HepG2 (cell line): ENCODE results near the gene MICALL2. TPM values are rescaled to one million over a fixed set of nuclear protein-coding genes. Genes with fewer than 3 reads are reported as not detected.

Experiments used
- ATAC-seq: fragments of 200-7000 bp; cut with Tn5 transposase; 3 replicates; pipeline ENCODE4 v1.9.1; 2020; ENCODE audit warnings: mild to moderate bottlenecking, moderate library complexity
- BruUV-seq: library from RNA; stranded (reverse); fragments of 400-500 nt; replicated peaks from 2 replicates; lab custom pipeline; 2021; lab: Mats Ljungman, UMichigan
- CTCF ChIA-PET: fragments of 300-600 bp; formaldehyde crosslinking; extraction: SDS; loops from one replicate; lab custom pipeline; 2021; ENCODE audit warnings: low total read pairs, inconsistent platforms, low intra/inter-chr PET ratio; lab: Yijun Ruan, JAX
- POLR2A ChIA-PET: fragments of 350-600 bp; sonication (Branson Sonifier 250); formaldehyde crosslinking; loops from one replicate; lab custom pipeline; 2020; ENCODE audit warnings: antibody characterized with exemption, inconsistent platforms; lab: Yijun Ruan, JAX
- DNase-seq: peaks from one replicate; pipeline ENCODE4 v3.0.0-alpha.2; 2015; ENCODE audit warnings: low spot score
- FAIRE-seq: peaks from 3 replicates; lab custom pipeline; 2011; peaks lifted over from hg19 to GRCh38; lab: Jason Lieb, UNC
- H2AFZ ChIP-seq: one replicate; pipeline ENCODE4 v1.6.1; 2011; ENCODE audit warnings: low read length, inconsistent platforms
- H3K27ac ChIP-seq: fragments of 300-600 bp; 3 replicates; pipeline ENCODE4 v1.8.0; 2011; ENCODE audit warnings: mixed run types, mild to moderate bottlenecking, mixed read lengths, low read length, inconsistent platforms; ENCODE audit not compliant: insufficient read depth; ENCODE audit errors: extremely low read length
- H3K27me3 ChIP-seq, 2 experiments: fragments of 200-600 bp in 1 of 2; 2 replicates in 1 of 2; 3 replicates in 1 of 2; pipeline versions ENCODE4 v1.6.0 to v1.8.0; 2011; ENCODE audit warnings: low read length in 2 of 2, mild to moderate bottlenecking in 2 of 2, moderate library complexity in 2 of 2, inconsistent platforms in 1 of 2; ENCODE audit not compliant: insufficient read depth in 2 of 2, control insufficient read depth in 1 of 2
- H3K36me3 ChIP-seq, 2 experiments: fragments of 200-600 bp in 1 of 2; replicated peaks in 1 of 2; 2 replicates in 1 of 2; 3 replicates in 1 of 2; pipeline versions ENCODE4 v1.5.1 to v1.8.0; 2011; ENCODE audit warnings: low read length in 2 of 2, inconsistent platforms in 1 of 2; ENCODE audit not compliant: insufficient read depth in 2 of 2, control insufficient read depth in 1 of 2
- H3K4me1 ChIP-seq: 2 replicates; pipeline ENCODE4 v1.5.1; 2012; ENCODE audit warnings: low read length, inconsistent platforms; ENCODE audit not compliant: insufficient read depth
- H3K4me2 ChIP-seq: 2 replicates; pipeline ENCODE4 v1.6.0; 2011; ENCODE audit warnings: low read depth, low read length, inconsistent platforms
- H3K4me3 ChIP-seq, 3 experiments: fragments of 200-600 bp in 1 of 3; sonication (generic), shearing (Covaris generic) in 1 of 3; replicated peaks in 1 of 3; 2 replicates each; pipeline ENCODE4 v1.5.1; 2011 to 2016; ENCODE audit warnings: low read length in 3 of 3, inconsistent platforms in 2 of 3, low read depth in 2 of 3, mild to moderate bottlenecking in 2 of 3, control low read depth in 1 of 3, mixed read lengths in 1 of 3; ENCODE audit not compliant: insufficient read depth in 1 of 3
- H3K79me2 ChIP-seq: one replicate; pipeline ENCODE4 v1.6.1; 2011; ENCODE audit warnings: low read length, inconsistent platforms; ENCODE audit not compliant: insufficient read depth
- H3K9ac ChIP-seq: 2 replicates; pipeline ENCODE4 v1.6.0; 2011; ENCODE audit warnings: mild to moderate bottlenecking, low read depth, low read length, inconsistent platforms; ENCODE audit not compliant: insufficient read depth
- H3K9me3 ChIP-seq: 2 replicates; pipeline ENCODE4 v1.5.1; 2012; ENCODE audit warnings: mild to moderate bottlenecking, low read length
- H4K20me1 ChIP-seq: 2 replicates; pipeline ENCODE4 v1.6.0; 2011; ENCODE audit warnings: inconsistent platforms, mild to moderate bottlenecking, low read length, moderate library complexity; ENCODE audit not compliant: insufficient read depth
- CBX5 ChIP-seq: sonication (generic); formaldehyde crosslinking; IDR thresholded peaks from 2 replicates; pipeline ENCODE4 v1.4.0; 2020; ENCODE audit warnings: missing genetic modification reagents, borderline replicate concordance
- CHD4 ChIP-seq: fragments of 200-600 bp; sonication (generic); IDR thresholded peaks from 2 replicates; pipeline ENCODE4 v1.7.0; 2017; ENCODE audit warnings: mild to moderate bottlenecking, low read length, borderline replicate concordance
- PTBP1 ChIP-seq: fragments of 200-400 bp; formaldehyde crosslinking; IDR thresholded peaks from 2 replicates; pipeline ENCODE4 v1.6.1; 2018; ENCODE audit warnings: low read length, low read depth; ENCODE audit not compliant: poor library complexity, severe bottlenecking
- SP140L ChIP-seq: sonication (generic); formaldehyde crosslinking; IDR thresholded peaks from 2 replicates; pipeline ENCODE4 v1.4.0; 2020; ENCODE audit warnings: missing genetic modification reagents, borderline replicate concordance
- WIZ ChIP-seq: sonication (generic); formaldehyde crosslinking; IDR thresholded peaks from 2 replicates; pipeline ENCODE4 v1.5.1; 2020; ENCODE audit warnings: mild to moderate bottlenecking, missing genetic modification reagents
- ZNF567 ChIP-seq: sonication (generic); formaldehyde crosslinking; IDR thresholded peaks from 2 replicates; pipeline ENCODE4 v1.8.1; 2023; ENCODE audit warnings: mild to moderate bottlenecking, missing genetic modification reagents, borderline replicate concordance
- WGBS: methylation state at CpG from one replicate; pipeline ENCODE4 v1.1.6; 2017; ENCODE audit warnings: low lambda C conversion rate; 5-methylcytosine and 5-hydroxymethylcytosine counted together
- in situ Hi-C: cut with HindIII; loops from 2 replicates; pipeline ENCODE4 v1.10.0; 2017; ENCODE audit warnings: low pct_unique_long_range_greater_than_20kb; ENCODE audit not compliant: extremely low pct_ligation_motif_present
- intact Hi-C: fragments of 100-400 bp; cut with micrococcal nuclease; formaldehyde crosslinking; loops from one replicate; pipeline ENCODE4 v1.10.0; 2022; ENCODE audit not compliant: unreplicated experiment
- polyA plus RNA-seq, 8 experiments: library from polyadenylated mRNA; depleted of rRNA in 3 of 8; stranded (reverse) in 7 of 8; unstranded in 1 of 8; fragments of >200 nt; fragmentation: Illumina TruSeq in 4 of 8; extraction: Trizol in 4 of 8; gene quantifications; 2 replicates each; pipeline versions ENCODE4 v1.2.1 to v1.2.3, GENCODE V29; 2011 to 2016; ENCODE audit warnings: low read depth in 4 of 8, missing spikeins in 1 of 8, mixed read lengths in 1 of 8; ENCODE audit not compliant: insufficient read depth in 1 of 8
- total RNA-seq, 5 experiments: library from RNA; depleted of rRNA; stranded (reverse); fragments of >200 nt; fragmentation: Illumina TruSeq; extraction: Trizol; gene quantifications; 2 replicates each; pipeline ENCODE4 v1.2.3, GENCODE V29; 2016; ENCODE audit warnings: low read depth in 1 of 5
- TF ChIP-seq, protein P1 (sequence below): sonication (generic); formaldehyde crosslinking; IDR thresholded peaks from 2 replicates; pipeline ENCODE4 v1.4.0; 2020; ENCODE audit warnings: missing genetic modification reagents
- TF ChIP-seq, protein P2 (sequence below): conservative IDR thresholded peaks from 2 replicates; pipeline ENCODE4 v1.6.1; 2018; ENCODE audit warnings: missing genetic modification reagents
- TF ChIP-seq, protein P3 (sequence below): sonication (generic); formaldehyde crosslinking; IDR thresholded peaks from 2 replicates; pipeline ENCODE4 v1.4.0; 2020; ENCODE audit warnings: mild to moderate bottlenecking, missing genetic modification reagents
- TF ChIP-seq, protein P4 (sequence below): sonication (generic); formaldehyde crosslinking; IDR thresholded peaks from 2 replicates; pipeline ENCODE4 v1.9.0; 2021; ENCODE audit warnings: missing genetic modification reagents, borderline replicate concordance

MICALL2 gene
- total and polyA plus RNA-seq, 2 of the 13 experiments (the other 11 are each of a cell fraction or from before 2014, with no cell fraction given) = 5.8 to 12.4 TPM

DNA sequence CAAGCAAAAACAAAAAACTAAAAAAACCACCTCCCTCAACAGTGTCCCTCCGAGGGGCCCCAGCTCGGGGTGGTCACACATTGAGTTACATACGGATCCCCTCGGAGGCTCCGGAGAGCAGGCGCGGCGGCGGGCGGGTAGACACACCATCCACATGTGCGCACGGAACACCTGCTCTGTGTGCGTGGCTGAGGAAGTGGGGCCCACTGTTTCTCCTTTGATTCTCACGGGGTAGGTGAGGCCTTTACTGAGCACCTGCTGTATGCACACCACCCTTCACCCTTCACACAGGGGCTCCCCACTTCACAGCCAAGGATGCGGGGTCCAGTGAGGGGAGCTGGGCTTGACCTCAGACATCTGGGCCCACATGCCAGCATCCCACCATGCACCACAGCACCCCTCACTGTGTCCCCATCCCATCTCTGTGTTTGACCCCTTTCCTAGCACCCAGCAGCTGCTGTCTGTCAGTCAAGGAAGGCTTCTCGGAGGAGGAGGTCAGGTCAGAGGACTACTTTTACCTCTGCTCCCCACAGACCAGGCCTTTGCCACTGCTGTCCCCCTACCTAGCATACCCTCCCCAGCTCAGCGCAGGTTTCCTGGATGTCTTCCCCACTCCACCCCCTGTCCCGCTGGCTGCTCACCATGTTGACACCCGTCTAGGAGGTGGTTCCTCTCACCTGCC lies 71.1 kb downstream of the MICALL2 start:
- Histone ChIP-seq H3K36me3 (no peaks in the 10 kb centered on the region), H3K27me3 (peaks cover 21 to 85% of the 10 kb centered on the region in 2 experiments), H3K9ac (no peak overlapping the region), H3K4me1 (no peaks in the 10 kb centered on the region), H4K20me1 (no peaks in the 10 kb centered on the region), H3K79me2 (no peaks in the 10 kb centered on the region), H3K4me3 (no peak overlapping the region), H3K27ac (no peak overlapping the region), H3K9me3 (no peaks in the 10 kb centered on the region), H3K4me2 (no peak overlapping the region), H2AFZ (no peak overlapping the region)
- TF ChIP-seq CBX5 (CRISPR knock-in tag) = no peak
- ChIA-PET CTCF (no interaction called here), POLR2A (no interaction called here)
- no peak for DNase-seq
- in situ Hi-C loops = no loop called here
- FAIRE-seq = no peak
- no peak for ATAC-seq
- BruUV-seq = no TSS peak
- 53% methylated on average over 13 of the region's 19 CpGs for WGBS
- intact Hi-C loops = no loop called here

DNA sequence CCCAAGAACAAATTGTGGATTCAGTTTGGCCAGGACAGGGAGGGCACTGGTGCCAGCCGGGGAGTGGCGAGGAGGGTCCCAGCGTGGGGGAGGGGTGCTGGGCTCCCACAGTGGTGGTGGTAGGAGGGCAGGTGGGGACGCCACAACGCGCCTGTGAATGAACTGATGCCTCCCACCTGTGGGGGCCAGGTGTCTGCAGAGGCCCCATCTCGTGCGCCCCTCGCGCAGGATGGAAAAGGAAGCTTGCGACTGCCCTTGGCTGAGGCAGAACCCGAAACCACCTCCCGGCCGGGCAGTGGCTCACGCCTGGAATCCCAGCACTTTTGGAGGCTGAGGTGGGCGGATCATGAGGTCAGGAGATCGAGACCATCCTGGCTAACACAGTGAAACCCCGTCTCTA lies 72.0 kb downstream of the MICALL2 start:
- Histone ChIP-seq H3K27me3 (peaks cover 25 to 85% of the 10 kb centered on the region in 2 experiments), H3K4me3 (no peak overlapping the region), H3K36me3 (no peaks in the 10 kb centered on the region), H3K4me1 (no peaks in the 10 kb centered on the region)
- ATAC-seq (no peak), DNase-seq (no peak)
- CTCF ChIA-PET = no interaction called here
- TF ChIP-seq, protein P1, sequence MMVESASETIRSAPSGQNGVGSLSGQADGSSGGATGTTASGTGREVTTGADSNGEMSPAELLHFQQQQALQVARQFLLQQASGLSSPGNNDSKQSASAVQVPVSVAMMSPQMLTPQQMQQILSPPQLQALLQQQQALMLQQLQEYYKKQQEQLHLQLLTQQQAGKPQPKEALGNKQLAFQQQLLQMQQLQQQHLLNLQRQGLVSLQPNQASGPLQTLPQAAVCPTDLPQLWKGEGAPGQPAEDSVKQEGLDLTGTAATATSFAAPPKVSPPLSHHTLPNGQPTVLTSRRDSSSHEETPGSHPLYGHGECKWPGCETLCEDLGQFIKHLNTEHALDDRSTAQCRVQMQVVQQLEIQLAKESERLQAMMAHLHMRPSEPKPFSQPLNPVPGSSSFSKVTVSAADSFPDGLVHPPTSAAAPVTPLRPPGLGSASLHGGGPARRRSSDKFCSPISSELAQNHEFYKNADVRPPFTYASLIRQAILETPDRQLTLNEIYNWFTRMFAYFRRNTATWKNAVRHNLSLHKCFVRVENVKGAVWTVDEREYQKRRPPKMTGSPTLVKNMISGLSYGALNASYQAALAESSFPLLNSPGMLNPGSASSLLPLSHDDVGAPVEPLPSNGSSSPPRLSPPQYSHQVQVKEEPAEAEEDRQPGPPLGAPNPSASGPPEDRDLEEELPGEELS (CRISPR knock-in tag) = no peak
- TF ChIP-seq, protein P2, sequence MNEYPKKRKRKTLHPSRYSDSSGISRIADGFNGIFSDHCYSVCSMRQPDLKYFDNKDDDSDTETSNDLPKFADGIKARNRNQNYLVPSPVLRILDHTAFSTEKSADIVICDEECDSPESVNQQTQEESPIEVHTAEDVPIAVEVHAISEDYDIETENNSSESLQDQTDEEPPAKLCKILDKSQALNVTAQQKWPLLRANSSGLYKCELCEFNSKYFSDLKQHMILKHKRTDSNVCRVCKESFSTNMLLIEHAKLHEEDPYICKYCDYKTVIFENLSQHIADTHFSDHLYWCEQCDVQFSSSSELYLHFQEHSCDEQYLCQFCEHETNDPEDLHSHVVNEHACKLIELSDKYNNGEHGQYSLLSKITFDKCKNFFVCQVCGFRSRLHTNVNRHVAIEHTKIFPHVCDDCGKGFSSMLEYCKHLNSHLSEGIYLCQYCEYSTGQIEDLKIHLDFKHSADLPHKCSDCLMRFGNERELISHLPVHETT (CRISPR knock-in tag) = no peak
- TF ChIP-seq PTBP1 (no peak), CHD4 (no peak), SP140L (CRISPR knock-in tag) (no peak), WIZ (CRISPR knock-in tag) (no peak), ZNF567 (no peak)
- TF ChIP-seq, protein P3, sequence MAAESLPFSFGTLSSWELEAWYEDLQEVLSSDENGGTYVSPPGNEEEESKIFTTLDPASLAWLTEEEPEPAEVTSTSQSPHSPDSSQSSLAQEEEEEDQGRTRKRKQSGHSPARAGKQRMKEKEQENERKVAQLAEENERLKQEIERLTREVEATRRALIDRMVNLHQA = no peak
- TF ChIP-seq, protein P4, sequence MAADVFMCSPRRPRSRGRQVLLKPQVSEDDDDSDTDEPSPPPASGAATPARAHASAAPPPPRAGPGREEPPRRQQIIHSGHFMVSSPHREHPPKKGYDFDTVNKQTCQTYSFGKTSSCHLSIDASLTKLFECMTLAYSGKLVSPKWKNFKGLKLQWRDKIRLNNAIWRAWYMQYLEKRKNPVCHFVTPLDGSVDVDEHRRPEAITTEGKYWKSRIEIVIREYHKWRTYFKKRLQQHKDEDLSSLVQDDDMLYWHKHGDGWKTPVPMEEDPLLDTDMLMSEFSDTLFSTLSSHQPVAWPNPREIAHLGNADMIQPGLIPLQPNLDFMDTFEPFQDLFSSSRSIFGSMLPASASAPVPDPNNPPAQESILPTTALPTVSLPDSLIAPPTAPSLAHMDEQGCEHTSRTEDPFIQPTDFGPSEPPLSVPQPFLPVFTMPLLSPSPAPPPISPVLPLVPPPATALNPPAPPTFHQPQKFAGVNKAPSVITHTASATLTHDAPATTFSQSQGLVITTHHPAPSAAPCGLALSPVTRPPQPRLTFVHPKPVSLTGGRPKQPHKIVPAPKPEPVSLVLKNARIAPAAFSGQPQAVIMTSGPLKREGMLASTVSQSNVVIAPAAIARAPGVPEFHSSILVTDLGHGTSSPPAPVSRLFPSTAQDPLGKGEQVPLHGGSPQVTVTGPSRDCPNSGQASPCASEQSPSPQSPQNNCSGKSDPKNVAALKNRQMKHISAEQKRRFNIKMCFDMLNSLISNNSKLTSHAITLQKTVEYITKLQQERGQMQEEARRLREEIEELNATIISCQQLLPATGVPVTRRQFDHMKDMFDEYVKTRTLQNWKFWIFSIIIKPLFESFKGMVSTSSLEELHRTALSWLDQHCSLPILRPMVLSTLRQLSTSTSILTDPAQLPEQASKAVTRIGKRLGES (CRISPR knock-in tag) = no peak
- TF ChIP-seq, all 625 proteins: peak for 0
- FAIRE-seq = no peak
- in situ Hi-C loops (no loop called here), intact Hi-C loops (no loop called here)
- no peaks in the 10 kb centered on the region for H3K79me2 ChIP-seq
- H3K4me2 ChIP-seq = no peak overlapping the region
- H3K9me3 ChIP-seq = no peaks in the 10 kb centered on the region
- WGBS = 47% methylated on average over 15 of the region's 18 CpGs
- no TSS peak for BruUV-seq
- POLR2A ChIA-PET = no interaction called here
- H3K27ac ChIP-seq = no peak overlapping the region
- no peak overlapping the region for H3K9ac ChIP-seq
- H2AFZ ChIP-seq = no peak overlapping the region
- H4K20me1 ChIP-seq = no peaks in the 10 kb centered on the region
